Neural cell (in vitro differentiated cells): ENCODE data around the gene KLHL22.

ENCODE experiments used
- CTCF ChIP-seq: fragments of 450-650 bp; IDR thresholded peaks from 2 replicates; pipeline ENCODE4 v1.5.1; 2014; ENCODE audit warnings: antibody characterized with exemption, mild to moderate bottlenecking, moderate library complexity; ENCODE audit not compliant: poor library complexity, severe bottlenecking
- EZH2 ChIP-seq: fragments of 200-600, 300-800 bp; shearing (Covaris generic), sonication (generic); IDR thresholded peaks from 2 replicates; pipeline ENCODE4 v1.6.1; 2014; ENCODE audit warnings: antibody characterized with exemption, low read length, borderline replicate concordance, mild to moderate bottlenecking; ENCODE audit not compliant: insufficient read depth, poor library complexity, severe bottlenecking
- POLR2AphosphoS5 ChIP-seq: IDR thresholded peaks from 2 replicates; pipeline ENCODE4 v1.6.1; 2012
- RAD21 ChIP-seq: fragments of 450-650 bp; conservative IDR thresholded peaks from 2 replicates; pipeline ENCODE4 v1.6.1; 2014; ENCODE audit warnings: antibody characterized with exemption, mild to moderate bottlenecking, moderate library complexity
- SMC3 ChIP-seq: fragments of 450-650 bp; conservative IDR thresholded peaks from 2 replicates; pipeline ENCODE4 v1.6.1; 2014; ENCODE audit warnings: antibody characterized with exemption, mild to moderate bottlenecking, moderate library complexity; ENCODE audit not compliant: poor library complexity

- no peak for TF ChIP-seq EZH2
- TF ChIP-seq CTCF, result no peak
- no peak for TF ChIP-seq RAD21
- TF ChIP-seq POLR2AphosphoS5, result no peak
- TF ChIP-seq SMC3, result no peak
Measured at GRCh38 chr22:20402960-20403778, 92.4 kb downstream of the KLHL22 start.
